ENCODE data around the gene NOTCH3. TPM values are rescaled to one million over a fixed set of nuclear protein-coding genes. Genes with fewer than 3 reads are reported as not detected.

The NOTCH3 gene
- polyA plus RNA-seq, 1 experiment, result 37.6 TPM

GRCh38 chr19:15218501-15218900, 17.7 kb upstream of the NOTCH3 start:
- DNase-seq (ENCODE audit: low read depth), result no peak
- Histone ChIP-seq H3K36me3 (ENCODE audit: control insufficient read depth, insufficient read depth, low read length) (no peaks in the 10 kb centered on the region), H3K27me3 (ENCODE audit: control insufficient read depth, insufficient read depth, low read length) (no peaks in the 10 kb centered on the region), H3K4me3 (ENCODE audit: low read depth, low read length) (no peak overlapping the region)
- CTCF ChIA-PET, result no interaction called here
- no peak for TF ChIP-seq CTCF (IDR thresholded peaks at IDR 0.05; ENCODE audit: insufficient read depth, low read depth, low read length)
- POLR2A ChIA-PET, result no interaction called here

- TF ChIP-seq CTCF (IDR thresholded peaks at IDR 0.05; ENCODE audit: insufficient read depth, low read depth, low read length), result no peak
- POLR2A ChIA-PET, result no interaction called here
- CTCF ChIA-PET, result no interaction called here
- no peaks in the 10 kb centered on the region for H3K36me3 ChIP-seq (ENCODE audit: control insufficient read depth, insufficient read depth, low read length)
- no peak for DNase-seq (ENCODE audit: low read depth)
- H3K4me3 ChIP-seq (ENCODE audit: low read depth, low read length), result no peak overlapping the region
- H3K27me3 ChIP-seq (ENCODE audit: control insufficient read depth, insufficient read depth, low read length), result no peaks in the 10 kb centered on the region
These were observed 15.6 kb upstream of the NOTCH3 start for GRCh38 chr19:15216363-15216762.

DNA sequence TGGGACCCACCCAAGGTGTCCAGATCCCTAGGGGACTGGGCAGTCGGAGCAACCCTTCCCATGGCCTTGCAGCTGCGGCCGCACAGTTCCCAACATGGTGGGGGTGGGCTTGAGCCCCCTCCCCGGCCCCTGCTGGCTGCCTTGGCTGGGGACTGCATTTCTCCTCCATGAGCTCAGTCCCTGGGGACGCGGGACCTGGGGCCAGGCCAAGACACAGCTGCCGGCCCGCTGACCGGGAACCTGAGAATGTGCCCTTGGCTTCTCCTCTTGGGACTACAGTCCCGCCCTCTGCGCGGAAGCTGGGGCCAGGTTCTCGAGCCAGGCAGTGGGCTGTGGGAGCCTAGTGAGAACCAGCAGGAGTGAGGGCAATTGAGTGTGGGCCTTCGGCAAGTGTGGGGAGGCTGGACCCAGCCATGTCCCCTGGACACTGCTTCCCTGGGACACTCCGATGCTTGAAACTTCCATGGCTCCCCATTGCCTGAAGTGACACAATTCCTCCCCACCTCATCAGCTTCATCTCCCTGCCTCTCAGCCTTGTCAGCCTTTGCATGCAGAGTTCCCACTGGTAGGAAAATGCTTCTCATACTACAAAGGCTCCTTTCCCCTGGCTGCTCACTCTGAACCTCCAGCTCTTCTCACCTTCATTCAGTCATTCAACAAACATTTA, 13.1 kb upstream of the NOTCH3 start:
- no peaks in the 10 kb centered on the region for H3K36me3 ChIP-seq (ENCODE audit: control insufficient read depth, insufficient read depth, low read length)
- TF ChIP-seq CTCF (IDR thresholded peaks at IDR 0.05; ENCODE audit: insufficient read depth, low read depth, low read length), result no peak
- no peak for DNase-seq (ENCODE audit: low read depth)
- no peak overlapping the region for H3K4me3 ChIP-seq (ENCODE audit: low read depth, low read length)
- ChIA-PET CTCF (no interaction called here), POLR2A (no interaction called here)
- no peaks in the 10 kb centered on the region for H3K27me3 ChIP-seq (ENCODE audit: control insufficient read depth, insufficient read depth, low read length)

- no peak for DNase-seq (ENCODE audit: low read depth)
- POLR2A ChIA-PET, result no interaction called here
- TF ChIP-seq CTCF (IDR thresholded peaks at IDR 0.05; ENCODE audit: insufficient read depth, low read depth, low read length), result no peak
- no peak overlapping the region for H3K4me3 ChIP-seq (ENCODE audit: low read depth, low read length)
- CTCF ChIA-PET, result no interaction called here
- H3K36me3 ChIP-seq (ENCODE audit: control insufficient read depth, insufficient read depth, low read length), result no peaks in the 10 kb centered on the region
- no peaks in the 10 kb centered on the region for H3K27me3 ChIP-seq (ENCODE audit: control insufficient read depth, insufficient read depth, low read length)
These were observed 11.9 kb upstream of the NOTCH3 start for GRCh38 chr19:15212711-15213110.

DNA sequence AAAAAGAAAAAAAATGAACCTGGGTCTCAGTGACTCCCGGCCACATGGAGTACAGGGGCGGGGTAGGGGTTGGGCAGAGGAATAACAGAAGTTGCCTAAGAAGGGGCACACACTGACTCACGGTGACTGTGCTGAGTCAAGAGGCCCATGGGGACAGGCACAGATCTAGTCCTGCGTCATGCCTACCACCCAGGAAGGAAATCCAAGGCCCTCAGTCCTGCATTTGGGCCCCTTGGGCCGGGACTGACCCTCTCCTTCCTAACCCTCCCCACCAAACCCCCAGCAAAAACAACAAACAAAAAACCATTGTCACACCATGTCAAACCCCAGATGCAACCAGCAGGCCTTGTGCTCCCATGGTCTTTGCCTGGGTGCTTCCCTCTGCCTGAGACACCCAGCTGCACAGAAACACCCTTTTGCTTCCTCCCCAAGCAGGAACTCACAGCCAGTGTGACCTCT, 9.6 kb upstream of the NOTCH3 start:
- ChIA-PET POLR2A (no interaction called here), CTCF (no interaction called here)
- Histone ChIP-seq H3K27me3 (ENCODE audit: control insufficient read depth, insufficient read depth, low read length) (no peaks in the 10 kb centered on the region), H3K36me3 (ENCODE audit: control insufficient read depth, insufficient read depth, low read length) (no peaks in the 10 kb centered on the region), H3K4me3 (ENCODE audit: low read depth, low read length) (no peak overlapping the region)
- DNase-seq (ENCODE audit: low read depth), result no peak
- TF ChIP-seq CTCF (IDR thresholded peaks at IDR 0.05; ENCODE audit: insufficient read depth, low read depth, low read length), result no peak
